ENCODE measurements around the gene SLC35E4.

- TF ChIP-seq CTCF (IDR thresholded peaks at IDR 0.05) (no peak), POLR2AphosphoS5 (IDR thresholded peaks at IDR 0.05) (no peak)
Observed at GRCh38 chr22:30628491-30628890, 7.1 kb upstream of the SLC35E4 start.
